Activated naive CD4-positive, alpha-beta T cell treated with anti-CD3 and anti-CD28 coated beads, Interleukin-2, amount 50 U/mL, for 16 hours (primary cell): ENCODE data around the gene PTPRC.

Experiments used
- DNase-seq: peaks from one replicate; pipeline ENCODE4 v3.0.0-alpha.2; 2020

The PTPRC gene

GRCh38 chr1:198677027-198677426 is 38.2 kb downstream of the PTPRC start:
- no peak for DNase-seq

GRCh38 chr1:198677871-198678270 is 39.0 kb downstream of the PTPRC start:
- no peak for DNase-seq

GRCh38 chr1:198678301-198678836 is 39.5 kb downstream of the PTPRC start:
- DNase-seq: peak; percentile 36

- DNase-seq: no peak
These were observed 40.1 kb downstream of the PTPRC start for GRCh38 chr1:198678901-198679329.

GRCh38 chr1:198679535-198680173 is 40.8 kb downstream of the PTPRC start:
- DNase-seq: no peak

- no peak for DNase-seq
These were observed 41.5 kb downstream of the PTPRC start for GRCh38 chr1:198680174-198680875.

GRCh38 chr1:198681252-198681651 is 42.4 kb downstream of the PTPRC start:
- DNase-seq: no peak

- DNase-seq: peak; percentile 76
These were observed 43.3 kb downstream of the PTPRC start for GRCh38 chr1:198681831-198682759.

- DNase-seq: no peak
These were observed 44.0 kb downstream of the PTPRC start for GRCh38 chr1:198682850-198683249.

GRCh38 chr1:198683449-198683848 is 44.6 kb downstream of the PTPRC start:
- DNase-seq: no peak

- no peak for DNase-seq
These were observed 47.4 kb downstream of the PTPRC start for GRCh38 chr1:198686069-198686728.

GRCh38 chr1:198687429-198687828 is 48.6 kb downstream of the PTPRC start:
- DNase-seq: no peak

GRCh38 chr1:198691063-198691462 is 52.2 kb downstream of the PTPRC start:
- DNase-seq: no peak

- DNase-seq: no peak
These were observed 54.5 kb downstream of the PTPRC start for GRCh38 chr1:198693321-198693720.

GRCh38 chr1:198694542-198694941 is 55.7 kb downstream of the PTPRC start:
- no peak for DNase-seq

- no peak for DNase-seq
These were observed 57.4 kb downstream of the PTPRC start for GRCh38 chr1:198696211-198696610.

GRCh38 chr1:198699167-198700015 is 60.6 kb downstream of the PTPRC start:
- DNase-seq: peak; percentile 79

GRCh38 chr1:198700016-198700392 is 61.2 kb downstream of the PTPRC start:
- no peak for DNase-seq

- DNase-seq: no peak
These were observed 61.6 kb downstream of the PTPRC start for GRCh38 chr1:198700396-198700795.

- no peak for DNase-seq
These were observed 62.4 kb downstream of the PTPRC start for GRCh38 chr1:198701250-198701649.

GRCh38 chr1:198701766-198702539 is 63.1 kb downstream of the PTPRC start:
- DNase-seq: no peak
